Stimulated activated CD8-positive, alpha-beta memory T cell treated with anti-CD3 and anti-CD28 coated beads, Interleukin-15, amount 100 ng/mL, for 48 hours (primary cell): ENCODE data around the gene EYA4.

Experiments
- DNase-seq, 2 donors: peaks; one replicate each; pipeline ENCODE4 v3.0.0-alpha.2; 2020; ENCODE audit warnings: low read depth in 2 of 2

The EYA4 gene

GRCh38 chr6:133289733-133290306 is 48.7 kb downstream of the EYA4 start:
- DNase-seq: no peak

- no peak for DNase-seq
These were observed 49.8 kb downstream of the EYA4 start for GRCh38 chr6:133290930-133291329.

GRCh38 chr6:133291671-133292070 is 50.5 kb downstream of the EYA4 start:
- no peak for DNase-seq

- DNase-seq: no peak
These were observed 56.5 kb downstream of the EYA4 start for GRCh38 chr6:133297657-133298056.

GRCh38 chr6:133298335-133298734 is 57.2 kb downstream of the EYA4 start:
- no peak for DNase-seq

- no peak for DNase-seq
These were observed 57.6 kb downstream of the EYA4 start for GRCh38 chr6:133298801-133299200.

- DNase-seq: no peak
These were observed 59.7 kb downstream of the EYA4 start for GRCh38 chr6:133300896-133301295.

GRCh38 chr6:133301835-133302234 is 60.7 kb downstream of the EYA4 start:
- no peak for DNase-seq

- no peak for DNase-seq
These were observed 65.8 kb downstream of the EYA4 start for GRCh38 chr6:133306931-133307330.

GRCh38 chr6:133309579-133309978 is 68.4 kb downstream of the EYA4 start:
- no peak for DNase-seq

GRCh38 chr6:133312006-133312405 is 70.8 kb downstream of the EYA4 start:
- no peak for DNase-seq

- no peak for DNase-seq
These were observed 71.9 kb downstream of the EYA4 start for GRCh38 chr6:133313068-133313467.

- DNase-seq: no peak
These were observed 73.8 kb downstream of the EYA4 start for GRCh38 chr6:133314947-133315346.

GRCh38 chr6:133315811-133316210 is 74.7 kb downstream of the EYA4 start:
- no peak for DNase-seq

- no peak for DNase-seq
These were observed 76.5 kb downstream of the EYA4 start for GRCh38 chr6:133317704-133318103.

- no peak for DNase-seq
These were observed 85.4 kb downstream of the EYA4 start for GRCh38 chr6:133326584-133326983.

GRCh38 chr6:133333852-133334251 is 92.7 kb downstream of the EYA4 start:
- no peak for DNase-seq

- no peak for DNase-seq
These were observed 96.2 kb downstream of the EYA4 start for GRCh38 chr6:133337308-133337707.

GRCh38 chr6:133339543-133340384 is 98.6 kb downstream of the EYA4 start:
- no peak for DNase-seq

GRCh38 chr6:133340557-133340956 is 99.4 kb downstream of the EYA4 start:
- DNase-seq: no peak

- DNase-seq: no peak
These were observed 100.5 kb downstream of the EYA4 start for GRCh38 chr6:133341607-133342158.

- no peak for DNase-seq
These were observed 102.1 kb downstream of the EYA4 start for GRCh38 chr6:133343220-133343619.

GRCh38 chr6:133348846-133349245 is 107.7 kb downstream of the EYA4 start:
- no peak for DNase-seq
